NCI-H774 (cell line): ENCODE data around the gene LGR4.
"Not testable (repeated sequence)": the region's sequence is repeated elsewhere in the genome, so short reads cannot be mapped to it uniquely, and the experiment has no call there.

Experiments used
- DNase-seq: peaks from one replicate; lab custom pipeline; 2025; lab: John Stamatoyannopoulos, UW

LGR4 gene

DNA sequence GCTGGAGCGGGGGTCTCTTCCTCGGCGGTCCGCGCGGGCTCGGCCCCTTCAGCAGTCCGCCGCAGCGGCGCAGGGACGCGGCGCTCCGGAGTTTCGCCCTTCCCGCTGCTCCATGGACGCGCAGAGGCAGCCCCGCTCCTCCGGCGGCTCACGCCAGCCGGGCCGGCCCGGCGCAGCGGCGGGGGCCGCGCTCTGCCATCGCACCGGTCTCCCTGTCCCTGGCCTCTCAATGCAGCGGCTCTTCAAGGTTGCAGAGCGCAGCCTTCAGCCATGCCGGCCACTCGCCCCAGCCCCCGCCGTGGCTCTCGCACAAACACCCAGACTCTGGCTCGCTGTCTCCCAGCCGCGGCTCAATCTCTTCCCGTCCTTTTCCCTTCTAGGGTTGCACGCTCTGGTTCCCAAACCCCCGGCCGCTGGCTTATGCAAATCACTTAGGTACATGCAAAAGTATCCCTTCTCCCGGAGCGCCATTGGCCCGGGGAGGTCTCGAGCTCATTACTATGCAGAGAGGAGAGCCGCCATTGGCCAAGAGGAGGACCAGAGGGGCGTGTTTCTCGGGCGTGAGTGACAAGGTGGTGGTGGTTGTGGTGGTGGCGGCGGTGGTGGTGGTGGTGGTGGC lies at the start of gene LGR4:
Gene LGR4 (minus strand): TSS at position 393 of the 619 bp plus-strand sequence. CDS start 488 bp downstream, outside the sequence.
- DNase-seq: peak; percentile 97

DNA sequence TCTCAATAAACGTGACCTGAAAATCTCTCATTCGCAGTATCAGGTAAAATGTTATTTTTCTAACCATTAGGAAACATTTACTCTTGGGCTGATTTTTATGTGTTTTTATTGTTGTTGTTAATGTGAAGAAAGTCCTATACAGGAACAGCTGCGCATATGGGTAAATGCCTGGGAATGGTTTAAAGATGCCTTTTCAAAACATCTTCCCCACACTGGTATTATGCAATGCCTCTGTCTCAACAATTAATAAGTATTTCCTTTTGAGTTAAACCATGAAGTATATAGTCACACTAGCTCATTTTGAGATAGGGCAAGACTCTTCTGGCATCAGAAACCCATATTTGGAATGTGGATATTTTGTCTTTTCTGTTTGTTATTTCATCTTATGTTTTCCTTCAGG lies 47.6 kb upstream of the LGR4 start:
- DNase-seq: no peak

DNA sequence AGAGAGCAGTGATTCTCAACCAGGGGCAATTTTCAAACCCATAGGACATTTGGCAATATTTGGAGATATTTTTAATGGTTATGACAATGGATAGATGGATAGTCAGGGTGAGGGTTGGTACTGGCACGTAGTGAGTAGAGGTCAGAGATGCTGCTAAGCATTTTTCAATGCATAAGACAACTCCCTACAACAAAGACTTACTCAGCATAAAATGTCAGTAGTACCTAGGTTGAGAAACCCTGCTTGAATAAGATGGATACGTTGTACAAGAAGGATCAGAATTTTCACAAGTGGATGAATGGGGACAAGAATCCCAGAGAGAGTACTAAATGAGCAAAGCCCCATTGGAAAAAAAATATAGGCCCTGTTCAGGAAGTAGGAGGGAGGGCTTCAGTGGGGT lies 45.9 kb upstream of the LGR4 start:
- no peak for DNase-seq

- DNase-seq: not testable (repeated sequence)
Observed at GRCh38 chr11:27517490-27517889, 44.9 kb upstream of the LGR4 start.

GRCh38 chr11:27514558-27514957 lies 42.0 kb upstream of the LGR4 start:
- DNase-seq: peak; percentile 9

GRCh38 chr11:27514076-27514475 lies 41.5 kb upstream of the LGR4 start:
- no peak for DNase-seq

- no peak for DNase-seq
Observed at GRCh38 chr11:27513389-27513788, 40.8 kb upstream of the LGR4 start.

DNA sequence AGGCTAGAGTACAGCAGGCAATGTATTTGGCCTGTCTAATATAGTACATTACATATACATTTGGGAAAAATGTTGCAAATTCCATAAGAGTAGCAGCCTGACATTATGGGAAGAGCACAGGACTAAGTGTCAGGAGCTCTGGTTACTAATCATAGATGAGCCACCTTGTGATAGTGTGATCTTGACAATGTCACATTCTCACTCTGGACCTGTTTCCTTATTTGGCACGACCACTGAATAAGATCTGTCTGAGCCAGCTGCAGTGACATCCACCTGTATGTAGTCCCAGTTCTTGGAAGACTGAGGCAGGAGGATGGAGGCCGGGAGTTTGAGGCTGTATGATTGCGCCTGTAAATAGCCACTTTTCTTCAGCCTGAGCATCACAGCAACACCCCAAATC lies 39.6 kb upstream of the LGR4 start:
- no peak for DNase-seq

GRCh38 chr11:27509908-27510307 lies 37.3 kb upstream of the LGR4 start:
- DNase-seq: no peak

GRCh38 chr11:27507557-27508322 lies 35.1 kb upstream of the LGR4 start:
- no peak for DNase-seq

- DNase-seq: peak; percentile 94
Observed at GRCh38 chr11:27506200-27507182, 33.9 kb upstream of the LGR4 start, which contains the start of gene LIN7C. TSS of gene LIN7C (minus strand) at chr11:27506769. CDS start at chr11:27506752, 17 bp downstream.

GRCh38 chr11:27505781-27506180 lies 33.2 kb upstream of the LGR4 start:
- no peak for DNase-seq

DNA sequence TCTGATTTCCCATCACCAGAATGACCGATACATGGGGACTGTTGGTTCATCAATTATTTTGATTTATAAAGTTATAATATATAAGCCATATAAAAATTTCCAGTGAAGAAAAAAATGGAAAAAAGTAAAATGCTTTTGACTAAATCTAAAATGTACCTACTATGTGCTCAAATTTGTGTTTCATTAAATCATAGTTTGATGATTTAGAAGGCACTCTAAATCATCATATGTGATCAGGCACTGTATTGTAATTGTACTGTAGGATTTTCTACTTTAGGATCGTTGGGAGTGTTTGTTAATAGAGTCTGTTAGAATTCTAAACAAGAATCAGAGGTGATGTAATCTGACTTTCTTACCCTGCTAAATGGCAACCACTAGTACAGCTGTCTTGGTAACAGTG lies 31.6 kb upstream of the LGR4 start:
- DNase-seq: no peak

GRCh38 chr11:27501100-27501499 lies 28.5 kb upstream of the LGR4 start:
- no peak for DNase-seq

GRCh38 chr11:27497911-27498310 lies 25.3 kb upstream of the LGR4 start:
- no peak for DNase-seq

DNA sequence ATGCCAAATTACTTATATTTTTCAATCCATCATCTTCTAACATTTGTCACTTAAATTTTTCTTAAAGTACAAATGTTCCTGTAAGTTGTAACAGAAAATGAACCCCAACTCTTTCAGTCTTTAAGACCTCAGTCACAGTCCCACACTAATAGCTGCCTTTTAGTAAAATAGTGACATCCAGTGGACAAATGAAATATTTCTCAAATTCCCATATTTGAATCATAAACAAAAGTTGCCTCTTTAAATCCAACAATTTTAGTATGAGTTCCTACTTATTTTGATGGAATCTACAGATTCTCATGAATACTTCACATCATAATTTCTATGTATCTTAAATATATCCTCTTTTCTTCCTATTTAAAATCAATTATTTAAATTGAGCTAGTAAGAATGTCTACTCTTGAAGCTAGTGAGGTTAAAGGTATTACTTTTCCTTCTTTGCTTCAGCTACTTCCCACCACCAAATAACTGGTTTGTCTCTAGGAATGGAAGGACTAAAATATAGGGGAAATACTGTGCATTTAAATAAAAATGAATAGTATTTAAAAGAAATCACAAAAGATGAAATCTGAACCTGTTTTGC lies 24.8 kb upstream of the LGR4 start:
- DNase-seq: no peak

GRCh38 chr11:27496461-27496860 lies 23.9 kb upstream of the LGR4 start:
- DNase-seq: no peak

DNA sequence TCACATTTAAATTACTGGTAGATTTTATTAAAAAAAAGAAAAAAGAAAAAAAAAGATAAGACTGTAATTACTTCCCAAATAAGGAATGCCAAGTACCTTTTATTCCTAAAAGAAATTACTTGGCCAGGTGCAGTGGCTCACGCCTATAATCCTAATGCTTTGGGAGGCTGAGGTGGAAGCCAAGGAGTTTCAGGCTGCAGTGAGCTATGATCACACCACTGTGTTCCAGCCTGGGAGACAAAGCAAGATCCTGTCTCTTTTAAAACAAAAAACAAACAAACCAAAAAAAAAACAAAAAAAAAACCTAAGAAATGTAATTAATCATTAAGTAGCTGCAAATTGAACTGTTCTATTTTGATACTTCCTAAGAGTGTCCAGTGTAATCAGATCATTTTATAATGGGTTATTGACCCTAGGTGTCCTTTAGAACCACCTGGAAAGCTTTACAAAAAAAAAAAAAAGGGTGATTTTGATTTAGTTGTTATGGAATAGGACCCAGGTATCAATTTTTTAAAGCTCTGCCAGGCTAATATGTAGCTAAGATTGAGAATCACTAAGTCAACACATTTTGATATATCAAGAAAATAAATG lies 23.2 kb upstream of the LGR4 start:
- DNase-seq: no peak

DNA sequence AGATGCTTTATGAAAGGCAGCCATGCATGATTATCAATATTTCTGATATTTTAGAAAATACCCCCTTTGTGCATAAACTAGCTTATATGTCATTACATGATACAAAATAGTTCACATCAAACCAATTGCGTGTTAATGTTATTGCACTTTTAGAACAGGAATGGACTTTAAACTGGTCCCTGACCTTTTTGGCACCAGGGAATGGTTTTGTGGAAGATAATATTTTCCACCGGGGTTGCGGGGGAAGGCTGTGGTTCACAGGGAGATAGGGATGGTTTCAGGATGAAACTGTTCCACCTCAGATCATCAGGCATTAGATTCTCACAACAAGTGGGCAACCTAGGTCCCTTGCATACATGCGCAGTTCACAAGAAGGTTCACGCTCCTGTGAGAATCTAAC lies 16.5 kb upstream of the LGR4 start:
- no peak for DNase-seq

DNA sequence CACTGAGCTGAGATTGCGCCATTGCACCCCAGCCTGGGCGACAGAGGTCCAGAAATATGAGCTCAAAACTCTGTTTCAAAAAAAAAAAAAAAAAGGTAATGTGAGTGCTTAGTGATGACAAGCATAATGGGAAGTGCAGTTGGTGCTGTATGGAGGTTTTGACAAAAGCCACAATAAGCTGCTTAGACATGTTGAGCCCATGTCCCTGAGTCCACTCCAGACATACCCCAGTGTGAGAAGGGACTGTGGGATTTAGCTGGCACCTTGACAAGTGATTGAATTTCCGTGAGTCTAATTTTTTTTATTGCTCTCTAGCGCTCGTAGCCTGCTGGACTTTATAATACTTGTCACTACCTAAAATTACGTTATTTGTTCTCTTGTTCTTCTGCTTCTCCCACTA lies 15.1 kb upstream of the LGR4 start:
- no peak for DNase-seq

DNA sequence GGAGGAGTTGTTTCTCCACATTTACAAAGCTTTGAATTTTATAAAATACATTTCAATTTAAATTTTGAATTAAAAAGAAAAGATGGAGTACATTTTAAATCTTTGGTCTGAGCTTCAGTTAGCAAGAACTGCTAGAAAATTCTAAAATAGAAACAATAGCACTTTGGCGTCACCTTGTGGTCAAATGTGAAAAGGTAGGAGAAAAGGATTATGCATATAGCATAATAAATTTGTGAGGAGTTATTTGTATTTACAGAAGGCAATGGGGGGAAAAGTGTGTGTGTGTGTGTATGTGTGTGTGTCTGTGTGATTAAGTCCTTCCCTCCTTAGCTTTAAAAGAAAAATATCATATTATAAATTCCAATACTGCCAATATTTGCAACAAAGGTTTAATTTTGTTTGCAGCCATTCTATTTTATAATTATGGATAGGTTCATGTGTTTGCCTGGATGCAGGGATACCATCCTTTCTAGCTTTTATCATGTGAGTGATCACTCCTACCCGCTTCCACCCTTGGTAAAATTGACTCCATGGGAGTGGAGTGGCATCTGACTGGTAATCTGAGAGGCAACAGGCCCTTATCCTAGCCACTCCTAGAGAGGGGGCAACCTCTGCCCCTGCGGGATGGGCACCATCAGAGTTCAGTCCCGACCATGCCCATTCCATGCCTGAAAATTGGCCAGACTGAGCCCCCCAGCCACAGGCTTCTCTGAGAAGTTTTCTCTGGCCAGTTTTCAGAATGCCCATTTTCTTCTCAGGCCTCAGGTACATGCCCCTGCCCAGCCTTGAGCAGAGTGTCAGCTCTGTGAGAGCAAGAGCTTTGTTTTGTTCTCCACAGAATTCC lies 13.6 kb upstream of the LGR4 start:
- peak; percentile 43 for DNase-seq
